Placental epithelial cell (primary cell): ENCODE results near the gene LILRB3. TPM values are rescaled to one million over a fixed set of nuclear protein-coding genes. Genes with fewer than 3 reads are reported as not detected.

Source experiments
- small RNA-seq: library from RNA; depleted of rRNA; stranded (forward); fragments of <200 nt; gene quantifications from one replicate; pipeline ENCODE3, GENCODE V24; 2012
- total RNA-seq: library from RNA; depleted of rRNA; stranded (reverse); fragments of >200 nt; gene quantifications from 2 replicates; pipeline ENCODE4 v1.2.3, GENCODE V29; 2012

The LILRB3 gene
- total RNA-seq = not detected in 2 replicates

GRCh38 chr19:54222474-54223276, at the start of gene LILRB3:
TSS of gene LILRB3 (minus strand) at chr19:54223007. CDS start at chr19:54222976, 31 bp downstream.

GRCh38 chr19:54257116-54257480, 34.3 kb upstream of the LILRB3 start, which contains the start of gene LILRB5:
TSS of gene LILRB5 (minus strand) at chr19:54257273. CDS start at chr19:54257193, 80 bp downstream.

DNA sequence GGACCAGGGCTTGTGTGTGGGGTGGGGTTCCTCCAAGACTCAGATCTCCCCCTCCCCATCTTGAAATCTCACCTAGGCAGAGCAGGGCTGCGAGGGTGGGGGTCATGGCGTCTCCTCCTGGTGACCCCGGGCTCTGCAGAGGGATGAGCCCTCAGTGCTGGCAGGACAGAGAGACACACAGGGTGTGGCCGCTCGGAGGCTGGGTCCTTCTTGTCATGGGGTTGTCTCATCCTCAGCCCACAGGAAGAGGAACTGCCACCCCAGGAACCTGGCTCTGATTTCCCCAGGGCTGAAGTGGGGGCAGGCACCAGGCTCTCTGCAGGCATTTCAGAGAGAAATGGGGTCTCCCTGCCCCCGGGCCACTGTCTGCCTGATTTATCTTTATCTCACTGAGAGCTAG, 19.8 kb upstream of the LILRB3 start, which contains the start of gene LILRA6:
Gene LILRA6, minus strand, starts transcription at position 145 of the 400 bp plus-strand sequence.

DNA sequence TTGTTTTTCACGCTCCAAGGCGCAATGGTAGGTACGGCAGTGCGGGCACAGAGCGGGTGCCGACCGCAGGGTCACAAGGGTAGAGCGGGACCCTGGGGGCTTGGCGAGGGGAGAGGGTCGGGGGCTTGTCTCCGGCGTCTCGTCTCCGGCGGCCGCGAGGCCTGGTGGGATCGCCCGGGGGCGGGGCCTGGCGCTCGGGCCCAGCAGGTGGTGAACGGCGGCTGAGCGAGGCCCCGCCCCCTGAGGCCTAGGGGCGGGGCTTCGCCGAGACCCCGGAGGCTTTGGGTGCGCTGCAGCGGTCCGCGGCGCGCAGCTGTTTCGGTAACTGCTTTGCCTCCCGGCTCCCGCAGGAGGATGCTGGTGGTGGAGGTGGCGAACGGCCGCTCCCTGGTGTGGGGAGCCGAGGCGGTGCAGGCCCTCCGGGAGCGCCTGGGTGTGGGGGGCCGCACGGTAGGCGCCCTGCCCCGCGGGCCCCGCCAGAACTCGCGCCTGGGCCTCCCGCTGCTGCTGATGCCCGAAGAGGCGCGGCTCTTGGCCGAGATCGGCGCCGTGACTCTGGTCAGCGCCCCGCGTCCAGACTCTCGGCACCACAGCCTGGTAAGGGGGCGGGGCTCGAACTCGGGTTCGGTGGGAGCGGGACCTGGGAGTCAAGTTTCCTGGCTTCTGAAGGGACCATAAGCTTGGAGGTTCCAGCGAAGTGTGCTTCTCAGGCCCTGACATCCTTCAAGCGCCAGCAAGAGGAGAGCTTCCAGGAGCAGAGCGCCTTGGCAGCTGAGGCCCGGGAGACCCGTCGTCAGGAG, 31.6 kb downstream of the LILRB3 start, which contains the start of gene TSEN34:
Gene TSEN34, plus strand, starts transcription at position 298 of the 800 bp plus-strand sequence. Its CDS starts 57 bp downstream, at position 355.

DNA sequence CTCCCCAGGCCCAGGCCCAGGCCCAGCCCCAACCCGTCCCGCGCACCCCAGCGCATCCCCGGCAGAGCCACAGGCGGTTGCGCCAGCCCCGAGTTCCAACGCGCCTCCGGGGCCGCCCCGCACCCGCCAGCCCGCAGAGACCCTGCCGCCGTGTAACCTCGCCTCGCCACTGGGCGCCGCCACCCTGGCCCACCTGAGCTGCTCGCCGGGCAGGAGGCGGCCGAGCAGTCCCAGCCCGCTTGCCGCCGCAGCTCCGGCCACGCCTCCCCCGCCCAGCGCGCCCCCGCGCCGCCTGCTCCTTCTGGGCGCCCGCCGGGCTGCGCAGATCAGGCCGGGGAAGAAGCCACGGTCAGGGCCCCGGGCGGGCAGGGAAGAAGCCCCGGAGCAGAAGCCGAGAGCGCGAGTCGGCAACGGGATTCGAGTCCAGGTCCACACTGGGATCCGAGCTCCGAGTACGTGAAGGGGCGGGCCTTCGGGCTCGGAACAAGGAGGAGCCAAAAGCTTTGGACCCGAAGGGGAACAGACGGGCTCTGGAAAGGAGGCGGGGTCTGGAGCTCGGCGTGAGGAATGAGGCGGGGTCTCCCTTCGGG, 33.6 kb downstream of the LILRB3 start, which contains the start of gene MBOAT7:
Gene MBOAT7, minus strand, starts transcription at position 436 of the 590 bp plus-strand sequence. CDS start 1,072 bp downstream, outside the sequence.

DNA sequence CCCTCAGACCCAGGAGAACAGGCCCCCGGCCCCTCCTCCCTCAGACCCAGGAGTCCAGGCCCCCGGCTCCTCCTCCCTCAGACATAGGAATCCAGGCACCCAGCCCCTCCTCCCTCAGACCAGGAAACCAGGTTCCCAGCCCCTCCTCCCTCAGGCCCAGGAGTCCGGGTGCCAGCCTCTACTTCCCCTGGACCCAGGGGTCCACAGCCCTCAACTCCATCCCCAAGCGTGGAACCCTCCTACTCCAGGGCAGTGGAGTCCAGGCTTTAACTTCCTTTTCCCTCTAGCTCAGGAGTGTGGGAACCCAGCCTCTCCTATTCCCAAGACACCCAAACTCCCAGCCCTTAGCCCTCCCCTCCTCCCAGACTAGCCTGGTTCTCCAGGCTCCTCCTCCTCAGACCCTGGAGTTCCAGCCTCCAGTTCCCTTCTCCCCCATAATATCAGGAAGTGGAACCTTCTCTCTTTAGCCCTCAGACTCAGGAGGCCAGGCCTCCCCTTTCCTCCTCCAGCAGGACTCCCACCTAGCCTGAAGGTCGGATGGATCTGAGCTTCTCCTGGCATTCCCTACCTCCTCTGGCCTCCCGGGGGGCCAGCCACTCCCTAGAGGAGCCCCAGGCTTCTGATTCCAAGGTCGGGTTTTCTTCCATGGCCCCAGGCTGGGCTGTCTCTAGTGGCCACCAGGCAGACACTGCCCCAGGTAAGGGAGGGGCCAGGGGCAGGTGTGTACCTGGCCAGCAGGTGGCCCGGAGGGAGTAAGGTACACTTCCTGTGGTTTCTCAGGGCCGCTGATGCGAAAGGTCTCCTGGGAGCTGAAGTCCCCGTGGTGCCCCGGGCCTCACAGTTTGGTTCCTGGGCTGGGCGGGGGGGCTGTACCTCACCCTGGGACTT, 50.1 kb downstream of the LILRB3 start, which contains the start of gene TMC4:
Gene TMC4, minus strand, starts transcription at position 690 of the 888 bp plus-strand sequence. Its CDS starts 43 bp downstream, at position 647.

Small RNA genes lying within 50 kb of the gene (small RNA-seq; reads per million reads assigned to genes)
- not detected for gene RNU6-1307P

Other genes with a start within 250 kb of the LILRB3 start
- gene CACNG6, start 231.4 kb downstream of the LILRB3 start, total RNA-seq = not detected in 2 replicates
- gene VSTM1, start 159.1 kb downstream of the LILRB3 start, total RNA-seq = not detected in 2 replicates
- not detected in 2 replicates for gene TARM1, start 141.6 kb downstream of the LILRB3 start, total RNA-seq
- 0.33 and 0.39 TPM in 2 replicates for gene OSCAR, start 122.2 kb downstream of the LILRB3 start, total RNA-seq
- gene NDUFA3, start 120.2 kb downstream of the LILRB3 start, total RNA-seq = 13.0 and 14.6 TPM in 2 replicates
- 9.5 and 10.6 TPM in 2 replicates for gene TFPT, start 107.3 kb downstream of the LILRB3 start, total RNA-seq
- 45.9 and 57.4 TPM in 2 replicates for gene PRPF31, start 107.3 kb downstream of the LILRB3 start, total RNA-seq
- 13.3 and 15.8 TPM in 2 replicates for gene CNOT3, start 85.2 kb downstream of the LILRB3 start, total RNA-seq
- gene LENG1, start 63.3 kb downstream of the LILRB3 start, total RNA-seq = 3.1 and 6.3 TPM in 2 replicates
- 0.11 and 5.5 TPM in 2 replicates for gene TMC4, start 49.8 kb downstream of the LILRB3 start, total RNA-seq
- gene MBOAT7, start 33.4 kb downstream of the LILRB3 start, total RNA-seq = 72.2 and 76.8 TPM in 2 replicates
- gene TSEN34, start 31.7 kb downstream of the LILRB3 start, total RNA-seq = 89.5 and 106 TPM in 2 replicates
- gene RPS9, start 22.1 kb downstream of the LILRB3 start, total RNA-seq = 1,297 and 1,995 TPM in 2 replicates
- gene LILRA6, start 19.8 kb upstream of the LILRB3 start, total RNA-seq = not detected in 2 replicates
- gene LILRB5, start 34.3 kb upstream of the LILRB3 start, total RNA-seq = not detected in 2 replicates
- gene LILRB2, start 58.1 kb upstream of the LILRB3 start, total RNA-seq = not detected in 2 replicates
- not detected in 2 replicates for gene LILRA5, start 90.2 kb upstream of the LILRB3 start, total RNA-seq
- gene LILRA4, start 116.2 kb upstream of the LILRB3 start, total RNA-seq = not detected in 2 replicates
- not detected in 2 replicates for gene LAIR1, start 141.9 kb upstream of the LILRB3 start, total RNA-seq
- gene TTYH1, start 192.5 kb upstream of the LILRB3 start, total RNA-seq = under 0.01 TPM in 1 of 2 replicates, not detected in the other
- 80.7 and 95.8 TPM in 2 replicates for gene LENG8, start 226.2 kb upstream of the LILRB3 start, total RNA-seq
- gene LENG9, start 240.8 kb upstream of the LILRB3 start, total RNA-seq = 19.0 and 34.9 TPM in 2 replicates